UCSD-AML1 (cell line): ENCODE measurements around the gene PKD2L2.
A peak's percentile ranks its signal among the peaks of the same experiment; 100 is the strongest.
"Not testable (repeated sequence)": the region's sequence is repeated elsewhere in the genome, so short reads cannot be mapped to it uniquely, and the experiment has no call there.

Source experiments
- DNase-seq: peaks from one replicate; lab custom pipeline; 2025; ENCODE audit not compliant: unreplicated experiment; lab: John Stamatoyannopoulos, UW

The PKD2L2 gene

GRCh38 chr5:137888863-137889759 lies at the start of gene PKD2L2:
TSS of gene PKD2L2 (plus strand) at chr5:137889457. CDS start at chr5:137889492, 35 bp downstream.
- DNase-seq = peak; percentile 38

GRCh38 chr5:137842296-137842695 lies 47.0 kb upstream of the PKD2L2 start:
- no peak for DNase-seq

- no peak for DNase-seq
These were observed 45.5 kb upstream of the PKD2L2 start for GRCh38 chr5:137843676-137844299.

GRCh38 chr5:137845472-137845871 lies 43.8 kb upstream of the PKD2L2 start:
- no peak for DNase-seq

- DNase-seq = no peak
These were observed 41.6 kb upstream of the PKD2L2 start for GRCh38 chr5:137847687-137848086.

GRCh38 chr5:137853165-137853564 lies 36.1 kb upstream of the PKD2L2 start:
- DNase-seq = not testable (repeated sequence)

GRCh38 chr5:137856201-137856600 lies 33.1 kb upstream of the PKD2L2 start:
- no peak for DNase-seq

- DNase-seq = no peak
These were observed 32.1 kb upstream of the PKD2L2 start for GRCh38 chr5:137856916-137857862.

GRCh38 chr5:137858223-137858916 lies 30.9 kb upstream of the PKD2L2 start:
- no peak for DNase-seq

GRCh38 chr5:137858954-137859353 lies 30.3 kb upstream of the PKD2L2 start:
- DNase-seq = no peak

GRCh38 chr5:137862251-137862650 lies 27.0 kb upstream of the PKD2L2 start:
- no peak for DNase-seq

- DNase-seq = not testable (repeated sequence)
These were observed 25.6 kb upstream of the PKD2L2 start for GRCh38 chr5:137863653-137864052.

- DNase-seq = no peak
These were observed 22.5 kb upstream of the PKD2L2 start for GRCh38 chr5:137866541-137867388.

- no peak for DNase-seq
These were observed 21.6 kb upstream of the PKD2L2 start, which contains the start of gene MYOT for GRCh38 chr5:137867664-137868063. TSS of gene MYOT (plus strand) at chr5:137867860. CDS start at chr5:137870652, 2,792 bp downstream.

- DNase-seq = no peak
These were observed 18.5 kb upstream of the PKD2L2 start for GRCh38 chr5:137870647-137871339.

- no peak for DNase-seq
These were observed 17.7 kb upstream of the PKD2L2 start for GRCh38 chr5:137871571-137871970.

GRCh38 chr5:137872466-137872865 lies 16.8 kb upstream of the PKD2L2 start:
- no peak for DNase-seq

- no peak for DNase-seq
These were observed 13.2 kb upstream of the PKD2L2 start for GRCh38 chr5:137876101-137876500.

GRCh38 chr5:137880313-137880712 lies 8.9 kb upstream of the PKD2L2 start:
- DNase-seq = no peak
